Stomach (tissue), 4 donors: ENCODE results near the gene DCC.

Source experiments
- CTCF ChIP-seq, 7 experiments: fragments of 450-650 bp in 4 of 7; fragments of 200-600 bp in 3 of 7; sonication (generic) in 3 of 7; IDR thresholded peaks; one replicate each; pipeline ENCODE4 v1.5.1; 2016 to 2019; ENCODE audit warnings: antibody characterized with exemption in 7 of 7, control low read depth in 2 of 7, mild to moderate bottlenecking in 1 of 7
- POLR2A ChIP-seq, 4 donors: fragments of 450-650 bp; IDR thresholded peaks; one replicate each; pipeline ENCODE4 v1.6.1; 2016; ENCODE audit warnings: antibody characterized with exemption in 4 of 4, control low read depth in 2 of 4, mild to moderate bottlenecking in 1 of 4, moderate library complexity in 1 of 4

DNA sequence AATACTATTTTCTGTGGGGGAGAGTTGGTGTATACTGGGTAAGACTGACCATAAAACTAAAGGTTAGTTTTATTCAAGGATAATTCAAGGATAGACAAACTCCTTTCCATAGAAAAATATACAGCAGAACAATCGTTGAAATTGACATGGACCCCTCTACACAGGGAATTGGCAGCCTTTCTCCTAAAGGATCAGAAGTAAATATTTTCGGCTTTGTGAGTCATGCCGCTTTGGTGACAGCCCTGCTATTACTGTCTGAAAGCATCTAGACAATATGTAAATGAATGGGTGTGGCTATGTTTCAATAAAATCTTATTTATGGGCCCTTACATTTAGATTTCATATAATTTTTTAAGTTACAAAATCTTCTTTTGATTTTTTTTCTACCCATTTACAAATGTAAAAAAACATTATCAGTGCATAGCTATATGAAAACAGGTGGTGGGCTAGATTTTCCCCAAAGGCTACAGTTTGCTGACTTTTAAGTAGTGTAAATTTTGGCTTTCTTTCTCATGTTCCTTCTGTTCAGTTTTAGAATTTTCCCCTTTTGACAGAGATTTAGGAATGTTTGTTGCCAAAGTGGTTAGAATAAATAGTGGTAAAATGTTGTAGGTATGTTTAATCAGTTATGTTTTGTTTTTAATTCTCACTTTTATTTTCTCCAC, 270.6 kb downstream of the DCC start:
- no peak for TF ChIP-seq POLR2A (IDR thresholded peaks at IDR 0.05)
- TF ChIP-seq CTCF (IDR thresholded peaks at IDR 0.05), result no peak
